Measurements from ENCODE around the gene ST8SIA1.
"Not testable (repeated sequence)": the region's sequence is repeated elsewhere in the genome, so short reads cannot be mapped to it uniquely, and the experiment has no call there.

Gene ST8SIA1

DNA sequence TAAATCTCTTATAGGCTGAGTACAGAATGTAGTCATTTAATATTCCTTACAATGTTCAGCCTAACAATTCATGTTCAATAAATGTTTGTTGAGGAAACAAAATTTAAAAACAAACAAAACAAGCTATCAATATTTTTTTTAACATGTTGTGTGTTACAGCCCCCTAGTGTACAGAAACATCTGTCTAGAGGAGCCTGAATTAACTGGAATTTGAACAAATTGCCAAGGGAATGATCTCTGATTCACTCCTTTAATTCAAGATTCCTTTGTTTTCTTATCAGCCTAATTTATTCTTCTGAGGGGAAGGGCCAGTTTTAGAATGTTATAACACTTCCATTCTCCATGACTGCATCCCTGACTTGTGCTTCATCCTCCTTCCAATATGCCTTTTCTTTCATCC lies 161.3 kb downstream of the ST8SIA1 start:
- H3K36me3 ChIP-seq (ENCODE audit: control insufficient read depth, insufficient read depth, low read length), result no peaks in the 10 kb centered on the region
- no peaks in the 10 kb centered on the region for H3K4me1 ChIP-seq (ENCODE audit: control insufficient read depth, insufficient read depth, low read length)
- H3K27me3 ChIP-seq (ENCODE audit: control insufficient read depth, insufficient read depth, low read length), result no peaks in the 10 kb centered on the region
- H3K9ac ChIP-seq (ENCODE audit: low read length), result no peak overlapping the region
- no peak overlapping the region for H3K4me3 ChIP-seq (ENCODE audit: low read length)
- no peak overlapping the region for H3K27ac ChIP-seq (ENCODE audit: low read depth, low read length)

DNA sequence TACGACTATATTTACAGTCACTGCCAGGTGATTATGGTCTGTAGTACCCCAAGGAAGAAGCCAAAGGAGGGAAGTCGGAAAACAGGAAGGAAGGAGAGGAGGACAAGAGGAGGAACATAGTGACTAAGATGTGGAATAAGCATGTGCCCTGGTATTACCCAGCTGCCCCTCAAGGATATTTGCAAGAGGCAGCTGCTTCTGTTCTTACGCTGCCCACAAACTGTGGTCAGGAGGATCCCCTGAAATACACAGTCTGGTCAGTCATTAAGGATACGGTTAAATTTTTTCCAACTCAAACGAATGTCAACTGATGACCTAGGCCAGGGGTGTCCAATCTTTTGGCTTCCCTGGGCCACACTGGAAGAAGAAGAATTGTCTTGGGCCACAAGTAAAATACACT lies 162.0 kb downstream of the ST8SIA1 start:
- Histone ChIP-seq H3K36me3 (ENCODE audit: control insufficient read depth, insufficient read depth, low read length) (no peaks in the 10 kb centered on the region), H3K27me3 (ENCODE audit: control insufficient read depth, insufficient read depth, low read length) (no peaks in the 10 kb centered on the region), H3K27ac (ENCODE audit: low read depth, low read length) (no peak overlapping the region), H3K9ac (ENCODE audit: low read length) (no peak overlapping the region), H3K4me1 (ENCODE audit: control insufficient read depth, insufficient read depth, low read length) (no peaks in the 10 kb centered on the region), H3K4me3 (ENCODE audit: low read length) (no peak overlapping the region)

DNA sequence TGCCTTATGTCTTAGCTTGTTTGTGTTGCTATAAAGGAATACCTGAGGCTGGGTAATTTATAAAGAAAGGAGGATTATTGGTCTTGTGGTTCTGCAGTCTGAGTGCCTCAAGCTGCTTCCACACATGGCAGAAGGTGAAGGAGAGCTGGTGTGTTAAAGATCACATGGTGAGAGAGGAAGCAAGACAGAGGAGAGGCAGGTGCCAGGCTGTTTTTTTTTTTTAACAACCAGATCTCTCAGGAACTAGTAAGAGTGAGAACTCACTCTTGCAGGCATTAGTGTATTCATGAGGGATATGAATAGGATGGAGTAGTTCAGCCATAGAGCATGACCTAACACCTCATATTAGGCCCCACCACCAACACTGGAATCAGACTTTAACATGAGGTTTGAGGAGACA lies 165.1 kb downstream of the ST8SIA1 start:
- Histone ChIP-seq H3K4me3 (ENCODE audit: low read length) (no peak overlapping the region), H3K4me1 (ENCODE audit: control insufficient read depth, insufficient read depth, low read length) (no peaks in the 10 kb centered on the region), H3K27me3 (ENCODE audit: control insufficient read depth, insufficient read depth, low read length) (no peaks in the 10 kb centered on the region), H3K9ac (ENCODE audit: low read length) (no peak overlapping the region), H3K27ac (ENCODE audit: low read depth, low read length) (no peak overlapping the region), H3K36me3 (ENCODE audit: control insufficient read depth, insufficient read depth, low read length) (no peaks in the 10 kb centered on the region)

DNA sequence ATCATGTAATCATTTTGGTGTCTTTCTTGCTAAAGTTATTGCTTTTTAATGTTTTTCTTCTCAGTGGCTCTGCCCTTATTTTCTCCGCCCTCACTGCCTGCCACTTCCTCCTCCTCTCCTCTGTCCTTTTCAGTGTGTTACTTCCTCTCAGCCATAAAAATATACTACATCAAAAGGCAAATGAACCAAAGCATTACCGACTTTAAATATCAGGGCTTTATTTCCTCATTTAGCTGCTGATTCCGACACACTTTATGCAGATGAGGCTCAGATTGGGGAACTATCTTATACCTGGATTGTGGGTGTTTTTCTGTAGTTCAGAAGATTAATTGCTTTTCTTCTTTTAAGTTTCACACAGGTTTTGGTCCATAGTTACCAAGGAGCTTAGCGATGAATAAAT lies 170.4 kb downstream of the ST8SIA1 start:
- Histone ChIP-seq H3K27ac (ENCODE audit: low read depth, low read length) (no peak overlapping the region), H3K27me3 (ENCODE audit: control insufficient read depth, insufficient read depth, low read length) (no peaks in the 10 kb centered on the region), H3K4me1 (ENCODE audit: control insufficient read depth, insufficient read depth, low read length) (no peaks in the 10 kb centered on the region), H3K36me3 (ENCODE audit: control insufficient read depth, insufficient read depth, low read length) (no peaks in the 10 kb centered on the region), H3K9ac (ENCODE audit: low read length) (no peak overlapping the region), H3K4me3 (ENCODE audit: low read length) (no peak overlapping the region)

DNA sequence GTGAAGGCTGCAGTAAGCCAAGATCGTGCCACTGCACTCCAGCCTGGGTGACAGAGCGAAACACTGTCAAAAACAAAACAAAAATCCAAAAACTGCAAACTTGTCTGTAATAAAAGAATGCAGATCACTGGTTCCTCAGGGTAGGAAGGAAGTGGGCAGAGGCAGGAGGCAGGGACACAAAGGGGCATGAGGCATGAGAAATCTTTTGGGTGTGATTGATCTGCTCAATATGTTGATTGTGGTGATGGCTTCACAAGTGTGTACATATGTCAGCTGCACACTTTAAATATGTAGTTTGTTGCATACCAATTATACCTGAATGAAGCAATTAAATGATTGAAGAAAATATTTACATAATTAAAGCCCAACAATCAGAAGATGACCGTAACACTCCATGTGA lies 170.9 kb downstream of the ST8SIA1 start:
- H3K27ac ChIP-seq (ENCODE audit: low read depth, low read length), result no peak overlapping the region
- H3K9ac ChIP-seq (ENCODE audit: low read length), result no peak overlapping the region
- H3K36me3 ChIP-seq (ENCODE audit: control insufficient read depth, insufficient read depth, low read length), result no peaks in the 10 kb centered on the region
- no peaks in the 10 kb centered on the region for H3K27me3 ChIP-seq (ENCODE audit: control insufficient read depth, insufficient read depth, low read length)
- H3K4me1 ChIP-seq (ENCODE audit: control insufficient read depth, insufficient read depth, low read length), result no peaks in the 10 kb centered on the region
- no peak overlapping the region for H3K4me3 ChIP-seq (ENCODE audit: low read length)

DNA sequence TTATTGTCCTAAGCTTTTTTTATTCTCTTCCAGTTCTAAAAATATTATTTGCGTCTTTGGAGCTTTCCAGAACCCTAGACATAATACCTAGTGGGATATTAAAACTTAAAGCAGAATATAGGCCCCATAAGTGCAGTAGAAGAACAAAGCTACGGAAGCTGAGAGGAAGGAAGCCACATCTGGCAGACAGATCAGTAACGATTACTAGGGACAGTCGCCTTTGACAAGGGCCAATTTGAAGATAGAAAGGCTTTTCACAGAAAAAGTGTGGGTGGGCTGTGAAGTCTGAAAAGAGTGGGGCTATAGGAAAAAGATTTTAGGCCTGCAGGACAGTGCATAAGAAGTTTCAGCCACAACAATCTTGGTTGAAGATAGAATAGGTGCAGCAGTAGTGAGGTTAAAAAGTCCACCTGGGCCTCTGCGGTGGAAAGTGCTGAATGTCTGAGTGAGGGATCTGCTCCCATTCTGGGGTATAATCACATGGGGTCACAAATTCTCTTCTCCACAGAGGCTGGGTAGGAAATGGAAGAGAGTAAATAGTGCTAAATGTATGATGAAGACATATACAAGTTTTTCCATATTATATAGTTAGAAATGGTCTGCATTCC lies 174.0 kb downstream of the ST8SIA1 start:
- Histone ChIP-seq H3K27me3 (ENCODE audit: control insufficient read depth, insufficient read depth, low read length) (no peaks in the 10 kb centered on the region), H3K9ac (ENCODE audit: low read length) (no peak overlapping the region), H3K4me1 (ENCODE audit: control insufficient read depth, insufficient read depth, low read length) (no peaks in the 10 kb centered on the region), H3K36me3 (ENCODE audit: control insufficient read depth, insufficient read depth, low read length) (no peaks in the 10 kb centered on the region), H3K27ac (ENCODE audit: low read depth, low read length) (no peak overlapping the region), H3K4me3 (ENCODE audit: low read length) (no peak overlapping the region)

DNA sequence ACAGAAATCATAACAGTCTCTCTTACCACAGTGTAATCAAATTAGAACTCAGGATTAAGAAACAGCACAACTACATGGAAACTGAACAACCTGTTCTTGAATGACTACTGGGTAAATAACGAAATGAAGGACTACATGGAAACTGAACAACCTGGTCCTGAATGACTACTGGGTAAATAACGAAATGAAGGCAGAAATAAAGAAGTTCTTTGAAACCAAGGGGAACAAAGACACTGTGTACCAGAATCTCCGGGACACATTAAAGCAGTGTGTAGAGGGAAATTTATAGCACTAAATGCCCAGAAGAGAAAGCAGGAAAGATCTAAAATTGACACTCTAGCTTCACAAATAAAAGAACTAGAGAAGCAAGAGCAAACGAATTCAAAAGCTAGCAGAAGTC lies 185.2 kb downstream of the ST8SIA1 start:
- not testable (repeated sequence) for H3K9ac ChIP-seq (ENCODE audit: low read length); H3K4me3 ChIP-seq (ENCODE audit: low read length); H3K36me3 ChIP-seq (ENCODE audit: control insufficient read depth, insufficient read depth, low read length); H3K27me3 ChIP-seq (ENCODE audit: control insufficient read depth, insufficient read depth, low read length); H3K4me1 ChIP-seq (ENCODE audit: control insufficient read depth, insufficient read depth, low read length); H3K27ac ChIP-seq (ENCODE audit: low read depth, low read length)

DNA sequence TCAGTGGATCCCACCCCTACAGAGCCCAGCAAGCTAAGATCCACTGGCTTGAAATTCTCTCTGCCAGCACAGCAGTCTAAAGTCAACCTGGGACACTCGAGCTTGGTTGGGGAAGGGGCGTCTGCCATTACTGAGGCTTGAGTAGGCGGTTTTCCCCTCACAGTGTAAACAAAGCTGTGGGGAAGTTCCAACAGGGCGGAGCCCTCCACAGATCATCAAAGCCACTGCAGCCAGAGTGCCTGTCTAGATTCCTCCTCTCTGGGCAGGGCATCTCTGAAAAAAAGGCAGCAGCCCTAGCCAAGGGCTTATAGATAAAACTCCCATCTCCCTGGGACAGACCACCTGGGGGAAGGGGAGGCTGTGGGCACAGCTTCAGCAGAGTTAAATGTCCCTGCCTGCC lies 187.8 kb downstream of the ST8SIA1 start:
- not testable (repeated sequence) for H3K36me3 ChIP-seq (ENCODE audit: control insufficient read depth, insufficient read depth, low read length); H3K9ac ChIP-seq (ENCODE audit: low read length); H3K4me1 ChIP-seq (ENCODE audit: control insufficient read depth, insufficient read depth, low read length); H3K27me3 ChIP-seq (ENCODE audit: control insufficient read depth, insufficient read depth, low read length); H3K4me3 ChIP-seq (ENCODE audit: low read length); H3K27ac ChIP-seq (ENCODE audit: low read depth, low read length)
